Measurements from ENCODE around the gene IFNL1.
"Not testable (repeated sequence)": the region's sequence is repeated elsewhere in the genome, so short reads cannot be mapped to it uniquely, and the experiment has no call there.

Gene IFNL1

GRCh38 chr19:39321832-39322176 is 25.6 kb downstream of the IFNL1 start:
- TF ChIP-seq POLR2AphosphoS5 (IDR thresholded peaks at IDR 0.05; ENCODE audit: borderline replicate concordance, low read depth, low read length) (no peak), EZH2 (IDR thresholded peaks at IDR 0.05) (no peak), FOXP2 (optimal IDR thresholded peaks at IDR 0.05; ENCODE audit: control extremely low read depth, extremely low read length, insufficient read depth) (no peak)
- Histone ChIP-seq H3K9ac (ENCODE audit: insufficient read length) (no peak overlapping the region), H3K4me3 (no peak overlapping the region), H3K36me3 (ENCODE audit: insufficient read depth, low read length) (no peaks in the 10 kb centered on the region), H3K27ac (no peak overlapping the region), H3K9me3 (ENCODE audit: low read depth, low read length) (no peaks in the 10 kb centered on the region)
- DNase-seq (ENCODE audit: low read depth, low spot score): no peak

- TF ChIP-seq EZH2 (IDR thresholded peaks at IDR 0.05) (no peak), FOXP2 (optimal IDR thresholded peaks at IDR 0.05; ENCODE audit: control extremely low read depth, extremely low read length, insufficient read depth) (no peak), POLR2AphosphoS5 (IDR thresholded peaks at IDR 0.05; ENCODE audit: borderline replicate concordance, low read depth, low read length) (no peak)
- no peak overlapping the region for H3K27ac ChIP-seq
- no peak for DNase-seq (ENCODE audit: low read depth, low spot score)
- no peak overlapping the region for H3K9ac ChIP-seq (ENCODE audit: insufficient read length)
- no peak overlapping the region for H3K4me3 ChIP-seq
- no peaks in the 10 kb centered on the region for H3K36me3 ChIP-seq (ENCODE audit: insufficient read depth, low read length)
- no peaks in the 10 kb centered on the region for H3K9me3 ChIP-seq (ENCODE audit: low read depth, low read length)
Measured at GRCh38 chr19:39324242-39324842, 28.1 kb downstream of the IFNL1 start.

GRCh38 chr19:39325778-39326665 is 29.8 kb downstream of the IFNL1 start:
- no peak overlapping the region for H3K4me3 ChIP-seq
- H3K36me3 ChIP-seq (ENCODE audit: insufficient read depth, low read length): no peaks in the 10 kb centered on the region
- no peak for TF ChIP-seq POLR2AphosphoS5 (IDR thresholded peaks at IDR 0.05; ENCODE audit: borderline replicate concordance, low read depth, low read length)
- no peak for TF ChIP-seq FOXP2 (optimal IDR thresholded peaks at IDR 0.05; ENCODE audit: control extremely low read depth, extremely low read length, insufficient read depth)
- no peak for TF ChIP-seq EZH2 (IDR thresholded peaks at IDR 0.05)
- DNase-seq (ENCODE audit: low read depth, low spot score): no peak
- H3K9ac ChIP-seq (ENCODE audit: insufficient read length): no peak overlapping the region
- no peak overlapping the region for H3K27ac ChIP-seq
- no peaks in the 10 kb centered on the region for H3K9me3 ChIP-seq (ENCODE audit: low read depth, low read length)

GRCh38 chr19:39327363-39328045 is 31.3 kb downstream of the IFNL1 start:
- no peaks in the 10 kb centered on the region for H3K9me3 ChIP-seq (ENCODE audit: low read depth, low read length)
- no peak overlapping the region for H3K4me3 ChIP-seq
- H3K9ac ChIP-seq (ENCODE audit: insufficient read length): no peak overlapping the region
- TF ChIP-seq EZH2 (IDR thresholded peaks at IDR 0.05) (no peak), POLR2AphosphoS5 (IDR thresholded peaks at IDR 0.05; ENCODE audit: borderline replicate concordance, low read depth, low read length) (no peak), FOXP2 (optimal IDR thresholded peaks at IDR 0.05; ENCODE audit: control extremely low read depth, extremely low read length, insufficient read depth) (no peak)
- no peaks in the 10 kb centered on the region for H3K36me3 ChIP-seq (ENCODE audit: insufficient read depth, low read length)
- no peak for DNase-seq (ENCODE audit: low read depth, low spot score)
- H3K27ac ChIP-seq: no peak overlapping the region

GRCh38 chr19:39328046-39328705 is 32.0 kb downstream of the IFNL1 start:
- no peak for TF ChIP-seq EZH2 (IDR thresholded peaks at IDR 0.05)
- no peak for TF ChIP-seq POLR2AphosphoS5 (IDR thresholded peaks at IDR 0.05; ENCODE audit: borderline replicate concordance, low read depth, low read length)
- H3K4me3 ChIP-seq: no peak overlapping the region
- H3K36me3 ChIP-seq (ENCODE audit: insufficient read depth, low read length): no peaks in the 10 kb centered on the region
- H3K27ac ChIP-seq: no peak overlapping the region
- H3K9me3 ChIP-seq (ENCODE audit: low read depth, low read length): no peaks in the 10 kb centered on the region
- DNase-seq (ENCODE audit: low read depth, low spot score): no peak
- no peak overlapping the region for H3K9ac ChIP-seq (ENCODE audit: insufficient read length)

- Histone ChIP-seq H3K9me3 (ENCODE audit: low read depth, low read length) (no peaks in the 10 kb centered on the region), H3K27ac (no peak overlapping the region), H3K9ac (ENCODE audit: insufficient read length) (no peak overlapping the region), H3K4me3 (no peak overlapping the region), H3K36me3 (ENCODE audit: insufficient read depth, low read length) (no peaks in the 10 kb centered on the region)
- no peak for DNase-seq (ENCODE audit: low read depth, low spot score)
- no peak for TF ChIP-seq EZH2 (IDR thresholded peaks at IDR 0.05)
- no peak for TF ChIP-seq POLR2AphosphoS5 (IDR thresholded peaks at IDR 0.05; ENCODE audit: borderline replicate concordance, low read depth, low read length)
- TF ChIP-seq FOXP2 (optimal IDR thresholded peaks at IDR 0.05; ENCODE audit: control extremely low read depth, extremely low read length, insufficient read depth): no peak
Measured at GRCh38 chr19:39329948-39330347, 33.7 kb downstream of the IFNL1 start.

- no peak overlapping the region for H3K4me3 ChIP-seq
- no peaks in the 10 kb centered on the region for H3K36me3 ChIP-seq (ENCODE audit: insufficient read depth, low read length)
- H3K9me3 ChIP-seq (ENCODE audit: low read depth, low read length): no peaks in the 10 kb centered on the region
- no peak for TF ChIP-seq EZH2 (IDR thresholded peaks at IDR 0.05)
- TF ChIP-seq POLR2AphosphoS5 (IDR thresholded peaks at IDR 0.05; ENCODE audit: borderline replicate concordance, low read depth, low read length): no peak
- TF ChIP-seq FOXP2 (optimal IDR thresholded peaks at IDR 0.05; ENCODE audit: control extremely low read depth, extremely low read length, insufficient read depth): no peak
- H3K9ac ChIP-seq (ENCODE audit: insufficient read length): no peak overlapping the region
- no peak for DNase-seq (ENCODE audit: low read depth, low spot score)
- H3K27ac ChIP-seq: no peak overlapping the region
Measured at GRCh38 chr19:39332293-39332692, 36.1 kb downstream of the IFNL1 start.

- DNase-seq (ENCODE audit: low read depth, low spot score); H3K4me3 ChIP-seq: not testable (repeated sequence)
Measured at GRCh38 chr19:39332738-39333137, 36.5 kb downstream of the IFNL1 start.

More at GRCh38 chr19:39332738-39333137, 36.5 kb downstream of the IFNL1 start:
- not testable (repeated sequence) for H3K36me3 ChIP-seq (ENCODE audit: insufficient read depth, low read length); H3K9ac ChIP-seq (ENCODE audit: insufficient read length); H3K9me3 ChIP-seq (ENCODE audit: low read depth, low read length); H3K27ac ChIP-seq
